SK-N-SH (cell line): ENCODE measurements around the gene UGCG. TPM values are rescaled to one million over a fixed set of nuclear protein-coding genes. Genes with fewer than 3 reads are reported as not detected.

Experiments used
- CTCF ChIA-PET: fragments of 300-600, 350-600 bp; formaldehyde crosslinking; extraction: SDS; loops from one replicate; lab custom pipeline; 2021; lab: Yijun Ruan, JAX
- POLR2A ChIA-PET: fragments of 350-600 bp; sonication (Branson Sonifier 250); formaldehyde crosslinking; extraction: SDS; loops from one replicate; lab custom pipeline; 2020; ENCODE audit warnings: antibody characterized with exemption, inconsistent platforms; lab: Yijun Ruan, JAX
- DNase-seq: peaks from one replicate; pipeline ENCODE4 v3.0.0; 2012
- H2AFZ ChIP-seq: fragments of 200-600 bp; sonication (generic); 2 replicates; pipeline ENCODE4 v1.8.1; 2016; ENCODE audit warnings: antibody characterized with exemption, mild to moderate bottlenecking, low read depth
- H3F3A ChIP-seq: fragments of 200-600 bp; sonication (generic); replicated peaks from 2 replicates; pipeline ENCODE3; 2016; ENCODE audit warnings: antibody characterized with exemption, mild to moderate bottlenecking; ENCODE audit not compliant: insufficient read depth
- H3K27ac ChIP-seq, 2 experiments: fragments of 200-500 bp in 1 of 2; fragments of 200-600 bp in 1 of 2; sonication (Bioruptor generic) in 1 of 2; sonication (generic), shearing (Covaris generic) in 1 of 2; 2 replicates each; pipeline versions ENCODE4 v1.5.1 to v1.6.1; 2014 to 2016; ENCODE audit warnings: low read depth in 2 of 2, inconsistent platforms in 1 of 2, low read length in 1 of 2, mild to moderate bottlenecking in 1 of 2, mixed read lengths in 1 of 2
- H3K27me3 ChIP-seq: fragments of 200-600 bp; sonication (generic), shearing (Covaris generic); 2 replicates; pipeline ENCODE4 v1.6.1; 2016; ENCODE audit warnings: mixed run types; ENCODE audit not compliant: insufficient read depth
- H3K36me3 ChIP-seq, 2 experiments: fragments of 200-500 bp in 1 of 2; fragments of 200-600 bp in 1 of 2; sonication (Bioruptor generic) in 1 of 2; sonication (generic) in 1 of 2; replicated peaks in 1 of 2; 2 replicates each; pipeline versions ENCODE3 to v1.5.1; 2014 to 2016; ENCODE audit warnings: low read length in 1 of 2, mild to moderate bottlenecking in 1 of 2; ENCODE audit not compliant: insufficient read depth in 2 of 2, control insufficient read depth in 1 of 2
- H3K4me1 ChIP-seq, 2 experiments: fragments of 200-500 bp in 1 of 2; fragments of 200-600 bp in 1 of 2; sonication (Bioruptor generic) in 1 of 2; sonication (generic), shearing (Covaris generic) in 1 of 2; 2 replicates each; pipeline versions ENCODE4 v1.5.1 to v1.6.1; 2014 to 2016; ENCODE audit warnings: low read depth in 1 of 2, low read length in 1 of 2, mixed run types in 1 of 2; ENCODE audit not compliant: insufficient read depth in 2 of 2, control insufficient read depth in 1 of 2
- H3K4me2 ChIP-seq: fragments of 200-600 bp; sonication (generic), shearing (Covaris generic); 2 replicates; pipeline ENCODE4 v1.6.1; 2017; ENCODE audit warnings: mixed run types
- H3K4me3 ChIP-seq, 2 experiments: fragments of 200-500 bp in 1 of 2; fragments of 200-600 bp in 1 of 2; sonication (Bioruptor generic) in 1 of 2; sonication (generic), shearing (Covaris generic) in 1 of 2; 2 replicates each; pipeline versions ENCODE4 v1.5.1 to v1.8.1; 2014 to 2016; ENCODE audit warnings: low read depth in 2 of 2, inconsistent platforms in 1 of 2, low read length in 1 of 2, mild to moderate bottlenecking in 1 of 2, mixed read lengths in 1 of 2, moderate library complexity in 1 of 2
- H3K79me2 ChIP-seq: fragments of 200-600 bp; sonication (generic); 2 replicates; pipeline ENCODE4 v1.8.1; 2017; ENCODE audit warnings: mild to moderate bottlenecking; ENCODE audit not compliant: insufficient read depth
- H3K9ac ChIP-seq: fragments of 200-600 bp; sonication (generic); 2 replicates; pipeline ENCODE4 v1.6.1; 2017; ENCODE audit warnings: mixed run types
- H3K9me2 ChIP-seq: fragments of 200-600 bp; sonication (generic); 2 replicates; pipeline ENCODE4 v1.6.1; 2017; ENCODE audit warnings: mixed run types
- H3K9me3 ChIP-seq: fragments of 200-600 bp; sonication (generic); 2 replicates; pipeline ENCODE4 v1.6.1; 2017; ENCODE audit warnings: mixed run types, mild to moderate bottlenecking, moderate library complexity
- H4K20me1 ChIP-seq: fragments of 200-600 bp; sonication (generic); 2 replicates; pipeline ENCODE4 v1.6.1; 2017; ENCODE audit warnings: mild to moderate bottlenecking, mixed run types; ENCODE audit not compliant: insufficient read depth
- EP300 ChIP-seq, 2 experiments: IDR thresholded peaks; 2 replicates each; pipeline versions ENCODE4 v1.4.0 to v1.6.1; 2012; ENCODE audit warnings: borderline replicate concordance in 1 of 2, low read depth in 1 of 2, low read length in 1 of 2
- FOSL2 ChIP-seq: IDR thresholded peaks from 2 replicates; pipeline ENCODE4 v1.4.0; 2012; ENCODE audit warnings: low read depth, mild to moderate bottlenecking, moderate library complexity, borderline replicate concordance
- FOXJ3 ChIP-seq: sonication (generic); formaldehyde crosslinking; IDR thresholded peaks from 2 replicates; pipeline ENCODE4 v1.5.1; 2020; ENCODE audit warnings: mild to moderate bottlenecking, missing genetic modification reagents
- FOXM1 ChIP-seq: IDR thresholded peaks from 2 replicates; pipeline ENCODE4 v1.4.0; 2012; ENCODE audit warnings: low read depth, mild to moderate bottlenecking
- GABPA ChIP-seq: IDR thresholded peaks from 2 replicates; pipeline ENCODE4 v1.4.0; 2012; ENCODE audit warnings: low read depth, mild to moderate bottlenecking
- GATA2 ChIP-seq: sonication (generic); formaldehyde crosslinking; IDR thresholded peaks from 2 replicates; pipeline ENCODE4 v1.5.0; 2020; ENCODE audit warnings: mild to moderate bottlenecking, missing genetic modification reagents
- JUND ChIP-seq: IDR thresholded peaks from 2 replicates; pipeline ENCODE4 v1.4.0; 2012
- MXI1 ChIP-seq: IDR thresholded peaks from 2 replicates; pipeline ENCODE4 v1.6.1; 2012; ENCODE audit warnings: mild to moderate bottlenecking, low read depth, low read length, improper control_type of control experiment
- SIN3A ChIP-seq: IDR thresholded peaks from 2 replicates; pipeline ENCODE4 v1.6.1; 2012; ENCODE audit warnings: low read depth, mild to moderate bottlenecking, low read length, moderate library complexity, borderline replicate concordance
- TCF12 ChIP-seq: IDR thresholded peaks from 2 replicates; pipeline ENCODE4 v1.4.0; 2012
- WGBS: methylation state at CpG from one replicate; pipeline ENCODE4 v1.1.6; 2017; ENCODE audit warnings: low lambda C conversion rate; 5-methylcytosine and 5-hydroxymethylcytosine counted together
- polyA plus RNA-seq, 3 experiments: library from polyadenylated mRNA; depleted of rRNA; stranded (reverse); fragments of >200 nt; gene quantifications; 2 replicates each; pipeline ENCODE4 v1.2.3, GENCODE V29; 2012
- TF ChIP-seq, protein P1 (sequence below): IDR thresholded peaks from 2 replicates; pipeline ENCODE4; 2012
- TF ChIP-seq, protein P2 (sequence below): IDR thresholded peaks from 2 replicates; pipeline ENCODE4 v1.6.1; 2012; ENCODE audit warnings: mild to moderate bottlenecking, low read depth, low read length, moderate library complexity
- TF ChIP-seq, protein P3 (sequence below): fragments of 200-600 bp; sonication (generic); IDR thresholded peaks from 2 replicates; pipeline ENCODE4 v1.6.1; 2017; ENCODE audit warnings: antibody characterized with exemption, mild to moderate bottlenecking, moderate library complexity
- TF ChIP-seq, protein P4 (sequence below): IDR thresholded peaks from 2 replicates; pipeline ENCODE4 v1.4.0; 2012; ENCODE audit warnings: low read depth, borderline replicate concordance
- TF ChIP-seq, protein P5 (sequence below): fragments of 150-350 bp; IDR thresholded peaks from 2 replicates; pipeline ENCODE4 v1.6.1; 2016; ENCODE audit warnings: mild to moderate bottlenecking, low read depth, low read length

UGCG gene
- polyA plus RNA-seq, 1 of the 3 experiments (the other 2 are of a cell fraction): 20.0 TPM

DNA sequence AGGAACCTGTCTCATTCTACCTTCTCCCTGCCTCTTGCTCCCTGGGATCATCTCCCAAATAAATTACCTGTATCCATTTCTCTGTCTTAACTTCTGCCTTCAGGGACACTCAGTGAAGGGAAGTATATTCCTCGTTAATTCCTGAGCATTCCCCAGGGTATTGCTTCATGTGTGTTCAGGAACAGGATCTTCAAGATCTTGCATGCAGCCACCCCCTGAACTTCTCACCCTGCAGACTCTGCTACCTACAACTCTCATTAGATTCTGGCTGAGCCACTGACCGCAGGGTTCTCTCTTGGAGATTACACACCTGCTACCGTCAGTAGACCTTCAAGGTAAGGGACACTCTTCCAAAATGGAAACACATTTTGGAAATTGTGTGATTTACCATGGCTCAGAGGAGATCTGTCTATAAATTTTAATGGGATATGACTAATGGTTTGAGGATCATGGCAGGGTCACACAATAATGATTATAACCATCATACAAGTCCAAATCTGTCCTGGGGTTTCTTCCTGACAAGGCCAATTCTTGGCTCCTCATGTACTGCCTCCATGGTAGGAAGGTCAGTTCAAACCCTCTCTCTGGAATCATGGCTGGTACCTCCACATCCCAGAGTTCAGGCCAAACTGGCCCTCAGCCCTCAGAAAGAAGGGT, 38.9 kb upstream of the UGCG start:
- Histone ChIP-seq H3K4me3 (no peak overlapping the region), H3K27ac (no peak overlapping the region), H3K4me1 (no peaks in the 10 kb centered on the region), H4K20me1 (no peaks in the 10 kb centered on the region), H3F3A (no peaks in the 10 kb centered on the region), H3K79me2 (no peaks in the 10 kb centered on the region), H3K9me3 (0 out of 2 replicates have a peak, but pooled peaks cover 3% of the 10 kb centered on the region), H2AFZ (no peak overlapping the region), H3K4me2 (no peak overlapping the region), H3K36me3 (no peaks in the 10 kb centered on the region), H3K9ac (no peak overlapping the region), H3K9me2 (no peaks in the 10 kb centered on the region), H3K27me3 (no peaks in the 10 kb centered on the region)
- CTCF ChIA-PET: interaction anchor here (1.1 kb wide), 1 partner anchor 217 kb away, joined by 3 read pairs; no protein-coding TSS in a partner anchor
- POLR2A ChIA-PET: no interaction called here
- TF ChIP-seq TCF12: no peak
- TF ChIP-seq MXI1: no peak
- TF ChIP-seq GABPA: no peak
- no peak for TF ChIP-seq SIN3A
- no peak for TF ChIP-seq JUND
- no peak for TF ChIP-seq FOXM1
- TF ChIP-seq FOSL2: no peak
- TF ChIP-seq, protein P1, sequence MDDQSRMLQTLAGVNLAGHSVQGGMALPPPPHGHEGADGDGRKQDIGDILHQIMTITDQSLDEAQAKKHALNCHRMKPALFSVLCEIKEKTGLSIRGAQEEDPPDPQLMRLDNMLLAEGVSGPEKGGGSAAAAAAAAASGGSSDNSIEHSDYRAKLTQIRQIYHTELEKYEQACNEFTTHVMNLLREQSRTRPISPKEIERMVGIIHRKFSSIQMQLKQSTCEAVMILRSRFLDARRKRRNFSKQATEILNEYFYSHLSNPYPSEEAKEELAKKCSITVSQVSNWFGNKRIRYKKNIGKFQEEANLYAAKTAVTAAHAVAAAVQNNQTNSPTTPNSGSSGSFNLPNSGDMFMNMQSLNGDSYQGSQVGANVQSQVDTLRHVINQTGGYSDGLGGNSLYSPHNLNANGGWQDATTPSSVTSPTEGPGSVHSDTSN: no peak
- WGBS: 86% methylated on average over 3 of the region's 3 CpGs
- no peak for DNase-seq

DNA sequence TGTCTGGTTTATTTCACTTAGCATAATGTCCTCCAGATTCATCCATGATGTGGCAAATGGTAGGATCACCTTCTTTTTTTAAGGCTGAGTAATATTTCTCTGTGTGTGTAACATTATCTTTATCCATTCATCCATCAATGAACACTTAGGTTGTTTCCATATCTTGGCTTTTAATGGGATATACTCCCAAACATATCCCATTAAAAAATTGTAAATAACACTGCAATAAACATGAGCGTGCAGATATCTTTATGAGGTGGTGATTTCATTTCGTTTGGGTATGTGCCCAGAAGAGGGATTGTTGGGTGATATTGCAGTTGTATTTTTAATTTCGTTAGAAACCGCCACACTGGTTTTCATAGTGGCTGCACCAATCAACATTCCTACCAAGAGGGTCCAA, 36.2 kb upstream of the UGCG start:
- H3K4me3 ChIP-seq: no peak overlapping the region
- TF ChIP-seq EP300 (IDR thresholded peaks at IDR 0.05; ENCODE audit: borderline replicate concordance in 1 of 2, low read depth in 1 of 2, low read length in 1 of 2) (no peak), GATA2 (no peak), FOXJ3 (no peak)
- TF ChIP-seq, protein P2, sequence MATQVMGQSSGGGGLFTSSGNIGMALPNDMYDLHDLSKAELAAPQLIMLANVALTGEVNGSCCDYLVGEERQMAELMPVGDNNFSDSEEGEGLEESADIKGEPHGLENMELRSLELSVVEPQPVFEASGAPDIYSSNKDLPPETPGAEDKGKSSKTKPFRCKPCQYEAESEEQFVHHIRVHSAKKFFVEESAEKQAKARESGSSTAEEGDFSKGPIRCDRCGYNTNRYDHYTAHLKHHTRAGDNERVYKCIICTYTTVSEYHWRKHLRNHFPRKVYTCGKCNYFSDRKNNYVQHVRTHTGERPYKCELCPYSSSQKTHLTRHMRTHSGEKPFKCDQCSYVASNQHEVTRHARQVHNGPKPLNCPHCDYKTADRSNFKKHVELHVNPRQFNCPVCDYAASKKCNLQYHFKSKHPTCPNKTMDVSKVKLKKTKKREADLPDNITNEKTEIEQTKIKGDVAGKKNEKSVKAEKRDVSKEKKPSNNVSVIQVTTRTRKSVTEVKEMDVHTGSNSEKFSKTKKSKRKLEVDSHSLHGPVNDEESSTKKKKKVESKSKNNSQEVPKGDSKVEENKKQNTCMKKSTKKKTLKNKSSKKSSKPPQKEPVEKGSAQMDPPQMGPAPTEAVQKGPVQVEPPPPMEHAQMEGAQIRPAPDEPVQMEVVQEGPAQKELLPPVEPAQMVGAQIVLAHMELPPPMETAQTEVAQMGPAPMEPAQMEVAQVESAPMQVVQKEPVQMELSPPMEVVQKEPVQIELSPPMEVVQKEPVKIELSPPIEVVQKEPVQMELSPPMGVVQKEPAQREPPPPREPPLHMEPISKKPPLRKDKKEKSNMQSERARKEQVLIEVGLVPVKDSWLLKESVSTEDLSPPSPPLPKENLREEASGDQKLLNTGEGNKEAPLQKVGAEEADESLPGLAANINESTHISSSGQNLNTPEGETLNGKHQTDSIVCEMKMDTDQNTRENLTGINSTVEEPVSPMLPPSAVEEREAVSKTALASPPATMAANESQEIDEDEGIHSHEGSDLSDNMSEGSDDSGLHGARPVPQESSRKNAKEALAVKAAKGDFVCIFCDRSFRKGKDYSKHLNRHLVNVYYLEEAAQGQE: no peak
- TF ChIP-seq, protein P3, sequence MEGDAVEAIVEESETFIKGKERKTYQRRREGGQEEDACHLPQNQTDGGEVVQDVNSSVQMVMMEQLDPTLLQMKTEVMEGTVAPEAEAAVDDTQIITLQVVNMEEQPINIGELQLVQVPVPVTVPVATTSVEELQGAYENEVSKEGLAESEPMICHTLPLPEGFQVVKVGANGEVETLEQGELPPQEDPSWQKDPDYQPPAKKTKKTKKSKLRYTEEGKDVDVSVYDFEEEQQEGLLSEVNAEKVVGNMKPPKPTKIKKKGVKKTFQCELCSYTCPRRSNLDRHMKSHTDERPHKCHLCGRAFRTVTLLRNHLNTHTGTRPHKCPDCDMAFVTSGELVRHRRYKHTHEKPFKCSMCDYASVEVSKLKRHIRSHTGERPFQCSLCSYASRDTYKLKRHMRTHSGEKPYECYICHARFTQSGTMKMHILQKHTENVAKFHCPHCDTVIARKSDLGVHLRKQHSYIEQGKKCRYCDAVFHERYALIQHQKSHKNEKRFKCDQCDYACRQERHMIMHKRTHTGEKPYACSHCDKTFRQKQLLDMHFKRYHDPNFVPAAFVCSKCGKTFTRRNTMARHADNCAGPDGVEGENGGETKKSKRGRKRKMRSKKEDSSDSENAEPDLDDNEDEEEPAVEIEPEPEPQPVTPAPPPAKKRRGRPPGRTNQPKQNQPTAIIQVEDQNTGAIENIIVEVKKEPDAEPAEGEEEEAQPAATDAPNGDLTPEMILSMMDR: no peak
- TF ChIP-seq, protein P4, sequence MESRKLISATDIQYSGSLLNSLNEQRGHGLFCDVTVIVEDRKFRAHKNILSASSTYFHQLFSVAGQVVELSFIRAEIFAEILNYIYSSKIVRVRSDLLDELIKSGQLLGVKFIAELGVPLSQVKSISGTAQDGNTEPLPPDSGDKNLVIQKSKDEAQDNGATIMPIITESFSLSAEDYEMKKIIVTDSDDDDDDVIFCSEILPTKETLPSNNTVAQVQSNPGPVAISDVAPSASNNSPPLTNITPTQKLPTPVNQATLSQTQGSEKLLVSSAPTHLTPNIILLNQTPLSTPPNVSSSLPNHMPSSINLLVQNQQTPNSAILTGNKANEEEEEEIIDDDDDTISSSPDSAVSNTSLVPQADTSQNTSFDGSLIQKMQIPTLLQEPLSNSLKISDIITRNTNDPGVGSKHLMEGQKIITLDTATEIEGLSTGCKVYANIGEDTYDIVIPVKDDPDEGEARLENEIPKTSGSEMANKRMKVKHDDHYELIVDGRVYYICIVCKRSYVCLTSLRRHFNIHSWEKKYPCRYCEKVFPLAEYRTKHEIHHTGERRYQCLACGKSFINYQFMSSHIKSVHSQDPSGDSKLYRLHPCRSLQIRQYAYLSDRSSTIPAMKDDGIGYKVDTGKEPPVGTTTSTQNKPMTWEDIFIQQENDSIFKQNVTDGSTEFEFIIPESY: no peak
- TF ChIP-seq, protein P5, sequence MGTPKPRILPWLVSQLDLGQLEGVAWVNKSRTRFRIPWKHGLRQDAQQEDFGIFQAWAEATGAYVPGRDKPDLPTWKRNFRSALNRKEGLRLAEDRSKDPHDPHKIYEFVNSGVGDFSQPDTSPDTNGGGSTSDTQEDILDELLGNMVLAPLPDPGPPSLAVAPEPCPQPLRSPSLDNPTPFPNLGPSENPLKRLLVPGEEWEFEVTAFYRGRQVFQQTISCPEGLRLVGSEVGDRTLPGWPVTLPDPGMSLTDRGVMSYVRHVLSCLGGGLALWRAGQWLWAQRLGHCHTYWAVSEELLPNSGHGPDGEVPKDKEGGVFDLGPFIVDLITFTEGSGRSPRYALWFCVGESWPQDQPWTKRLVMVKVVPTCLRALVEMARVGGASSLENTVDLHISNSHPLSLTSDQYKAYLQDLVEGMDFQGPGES: no peak
- TF ChIP-seq, all 33 proteins: peak for 0
- Histone ChIP-seq H3K27me3 (no peaks in the 10 kb centered on the region), H3K27ac (no peak overlapping the region), H3K9me3 (0 out of 2 replicates have a peak, but pooled peaks cover 3% of the 10 kb centered on the region), H3K4me1 (no peaks in the 10 kb centered on the region), H3K9me2 (no peaks in the 10 kb centered on the region), H3K4me2 (no peak overlapping the region), H2AFZ (no peak overlapping the region), H3K79me2 (no peaks in the 10 kb centered on the region), H3K36me3 (no peaks in the 10 kb centered on the region), H4K20me1 (no peaks in the 10 kb centered on the region), H3K9ac (no peak overlapping the region), H3F3A (no peaks in the 10 kb centered on the region)
- CTCF ChIA-PET: no interaction called here
- DNase-seq: no peak
- POLR2A ChIA-PET: no interaction called here
- 69% methylated on average over 4 of the region's 4 CpGs for WGBS
